Endothelial cell of umbilical vein (primary cell): Measurements from ENCODE around the gene RPS29.
A peak's percentile ranks its signal among the peaks of the same experiment; 100 is the strongest.

Experiments used
- EZH2 ChIP-seq: IDR thresholded peaks from 2 replicates; pipeline ENCODE4 v1.6.1; 2012; ENCODE audit warnings: borderline replicate concordance, low read depth, mild to moderate bottlenecking, moderate library complexity, low read length, inconsistent platforms; ENCODE audit not compliant: severe bottlenecking
- FOS ChIP-seq: IDR thresholded peaks from 2 replicates; pipeline ENCODE4 v1.6.1; 2011; ENCODE audit warnings: mild to moderate bottlenecking, low read length, moderate library complexity, borderline replicate concordance; ENCODE audit not compliant: insufficient read depth
- GATA2 ChIP-seq: IDR thresholded peaks from 2 replicates; pipeline ENCODE4 v1.7.0; 2011; ENCODE audit warnings: low read depth, mild to moderate bottlenecking, moderate library complexity, mixed read lengths, low read length; ENCODE audit not compliant: insufficient read length, insufficient read depth
- JUN ChIP-seq: IDR thresholded peaks from 2 replicates; pipeline ENCODE4 v1.6.1; 2011; ENCODE audit warnings: borderline replicate concordance, low read depth; ENCODE audit not compliant: insufficient read length, insufficient read depth
- MYC ChIP-seq: IDR thresholded peaks from one replicate; pipeline ENCODE4 v1.6.1; 2011; ENCODE audit warnings: mild to moderate bottlenecking, low read depth, low read length
- TF ChIP-seq, protein P1 (sequence below), 2 donors: IDR thresholded peaks; 1 replicate in 1 of 2; 2 replicates in 1 of 2; pipeline ENCODE4 v1.5.1; 2011; ENCODE audit warnings: low read length in 2 of 2, mild to moderate bottlenecking in 2 of 2, moderate library complexity in 2 of 2, control low read depth in 1 of 2, inconsistent platforms in 1 of 2, low read depth in 1 of 2; ENCODE audit not compliant: insufficient read depth in 1 of 2; ENCODE audit errors: extremely low read depth in 1 of 2
- TF ChIP-seq, protein P2 (sequence below): IDR thresholded peaks from 2 replicates; pipeline ENCODE4 v1.6.1; 2011; ENCODE audit not compliant: insufficient read depth, insufficient read length

DNA sequence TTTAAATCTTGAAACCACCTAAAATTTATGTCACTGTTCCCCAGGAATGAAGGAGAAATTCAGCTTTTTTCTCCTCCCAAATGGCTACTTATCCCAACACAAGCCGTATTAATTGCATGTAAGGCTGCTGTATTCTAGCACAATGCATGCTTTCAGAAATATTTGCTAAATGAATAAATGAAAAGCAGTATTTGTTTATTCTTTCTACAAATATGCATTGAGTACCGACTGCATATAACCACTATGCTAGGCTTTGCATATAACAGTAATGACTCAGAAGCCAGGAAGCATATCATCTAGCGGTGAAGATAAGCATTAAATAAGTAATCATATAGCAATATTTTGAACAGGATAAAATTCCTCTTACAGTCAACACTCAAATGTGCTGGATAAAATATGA, 6.8 kb upstream of the RPS29 start:
- TF ChIP-seq, protein P1, sequence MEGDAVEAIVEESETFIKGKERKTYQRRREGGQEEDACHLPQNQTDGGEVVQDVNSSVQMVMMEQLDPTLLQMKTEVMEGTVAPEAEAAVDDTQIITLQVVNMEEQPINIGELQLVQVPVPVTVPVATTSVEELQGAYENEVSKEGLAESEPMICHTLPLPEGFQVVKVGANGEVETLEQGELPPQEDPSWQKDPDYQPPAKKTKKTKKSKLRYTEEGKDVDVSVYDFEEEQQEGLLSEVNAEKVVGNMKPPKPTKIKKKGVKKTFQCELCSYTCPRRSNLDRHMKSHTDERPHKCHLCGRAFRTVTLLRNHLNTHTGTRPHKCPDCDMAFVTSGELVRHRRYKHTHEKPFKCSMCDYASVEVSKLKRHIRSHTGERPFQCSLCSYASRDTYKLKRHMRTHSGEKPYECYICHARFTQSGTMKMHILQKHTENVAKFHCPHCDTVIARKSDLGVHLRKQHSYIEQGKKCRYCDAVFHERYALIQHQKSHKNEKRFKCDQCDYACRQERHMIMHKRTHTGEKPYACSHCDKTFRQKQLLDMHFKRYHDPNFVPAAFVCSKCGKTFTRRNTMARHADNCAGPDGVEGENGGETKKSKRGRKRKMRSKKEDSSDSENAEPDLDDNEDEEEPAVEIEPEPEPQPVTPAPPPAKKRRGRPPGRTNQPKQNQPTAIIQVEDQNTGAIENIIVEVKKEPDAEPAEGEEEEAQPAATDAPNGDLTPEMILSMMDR (IDR thresholded peaks at IDR 0.05; ENCODE audit: extremely low read depth in 1 of 2, insufficient read depth in 1 of 2, low read depth in 1 of 2, low read length in 2 of 2), result no peak
- TF ChIP-seq JUN (peak; percentile 13), MYC (no peak), EZH2 (no peak), FOS (peak; percentile 67), GATA2 (no peak)
- TF ChIP-seq, protein P2, sequence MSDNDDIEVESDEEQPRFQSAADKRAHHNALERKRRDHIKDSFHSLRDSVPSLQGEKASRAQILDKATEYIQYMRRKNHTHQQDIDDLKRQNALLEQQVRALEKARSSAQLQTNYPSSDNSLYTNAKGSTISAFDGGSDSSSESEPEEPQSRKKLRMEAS, result no peak
